Esophagus muscularis mucosa (tissue), 4 donors: ENCODE results near the gene LIMK2. TPM values are rescaled to one million over a fixed set of nuclear protein-coding genes. Genes with fewer than 3 reads are reported as not detected.
A peak's percentile ranks its signal among the peaks of the same experiment; 100 is the strongest.

ENCODE experiments used
- DNase-seq: peaks from one replicate; pipeline ENCODE4 v3.0.0-alpha.2; 2017; ENCODE audit errors: extremely low spot score
- H3K27ac ChIP-seq, 4 donors: fragments of 200-600 bp; sonication (generic); replicated peaks in 1 of 4; 1 replicate in 3 of 4; 2 replicates in 1 of 4; pipeline ENCODE4 v1.5.1; 2016 to 2019; ENCODE audit warnings: mild to moderate bottlenecking in 1 of 4
- H3K27me3 ChIP-seq, 4 donors: fragments of 200-600 bp; sonication (generic); one replicate each; pipeline versions ENCODE4 v1.5.1 to v1.6.0; 2016 to 2019
- H3K36me3 ChIP-seq, 4 donors: fragments of 200-600 bp; sonication (generic); one replicate each; pipeline ENCODE4 v1.5.1; 2016 to 2019
- H3K4me1 ChIP-seq, 4 donors: fragments of 200-600 bp; sonication (generic); one replicate each; pipeline ENCODE4 v1.5.1; 2016 to 2019
- H3K4me3 ChIP-seq, 4 donors: fragments of 200-600 bp; sonication (generic); 1 replicate in 2 of 4; 2 replicates in 2 of 4; pipeline ENCODE4 v1.5.1; 2016 to 2019; ENCODE audit warnings: mild to moderate bottlenecking in 4 of 4, moderate library complexity in 1 of 4
- H3K9me3 ChIP-seq, 4 donors: fragments of 200-600 bp; sonication (generic); 1 replicate in 3 of 4; 2 replicates in 1 of 4; pipeline ENCODE4 v1.5.1; 2016 to 2019
- CTCF ChIP-seq, 3 experiments: fragments of 200-600 bp in 2 of 3; fragments of 450-650 bp in 1 of 3; sonication (generic) in 2 of 3; IDR thresholded peaks; one replicate each; pipeline ENCODE4 v1.5.1; 2017 to 2019; ENCODE audit warnings: antibody characterized with exemption in 3 of 3, mild to moderate bottlenecking in 2 of 3, moderate library complexity in 1 of 3
- EP300 ChIP-seq: sonication (generic); formaldehyde crosslinking; IDR thresholded peaks from one replicate; pipeline ENCODE4 v1.6.1; 2017; ENCODE audit warnings: antibody characterized with exemption
- POLR2A ChIP-seq: fragments of 450-650 bp; IDR thresholded peaks from one replicate; pipeline ENCODE4 v1.6.1; 2017; ENCODE audit warnings: antibody characterized with exemption, moderate library complexity, mild to moderate bottlenecking, low read depth
- POLR2AphosphoS5 ChIP-seq, 2 donors: sonication (generic); formaldehyde crosslinking; IDR thresholded peaks; one replicate each; pipeline ENCODE4 v1.6.1; 2017; ENCODE audit warnings: antibody characterized with exemption in 2 of 2
- WGBS: methylation state at CpG from one replicate; pipeline ENCODE4 v1.1.5; 2018; 5-methylcytosine and 5-hydroxymethylcytosine counted together
- intact Hi-C: fragments of 100-400 bp; cut with DNase I; formaldehyde crosslinking; loops from one replicate; pipeline ENCODE4 v1.15.1; 2023
- total RNA-seq, 4 donors: library from RNA; depleted of rRNA; stranded (reverse); fragments of >200 nt; gene quantifications; one replicate each; pipeline versions ENCODE4 v1.1.0 to v1.2.1, GENCODE V29; 2016

LIMK2 gene
- total RNA-seq, 4 donors from 2014 or later: 12.0 to 18.2 (median 14.3) TPM

GRCh38 chr22:31275018-31275417, 62.9 kb downstream of the LIMK2 start:
- Histone ChIP-seq H3K27me3 (no peaks in the 10 kb centered on the region), H3K4me3 (no peak overlapping the region), H3K9me3 (no peaks in the 10 kb centered on the region), H3K27ac (no peak overlapping the region), H3K4me1 (peaks cover 0 to 5% (median 0%) of the 10 kb centered on the region in 4 donors), H3K36me3 (peaks cover 24 to 93% (median 70%) of the 10 kb centered on the region in 4 donors)
- TF ChIP-seq EP300: no peak
- no peak for TF ChIP-seq CTCF (IDR thresholded peaks at IDR 0.05)
- no peak for TF ChIP-seq POLR2A
- TF ChIP-seq POLR2AphosphoS5 (IDR thresholded peaks at IDR 0.05): no peak
- intact Hi-C loops: no loop called here
- DNase-seq: no peak
- WGBS: 90% methylated on average over 5 of the region's 6 CpGs

GRCh38 chr22:31275576-31275975, 63.5 kb downstream of the LIMK2 start:
- no peak for TF ChIP-seq POLR2AphosphoS5 (IDR thresholded peaks at IDR 0.05)
- no peak for DNase-seq
- Histone ChIP-seq H3K27ac (no peak overlapping the region), H3K27me3 (no peaks in the 10 kb centered on the region), H3K4me1 (peaks cover 0 to 5% (median 0%) of the 10 kb centered on the region in 4 donors), H3K9me3 (no peaks in the 10 kb centered on the region), H3K36me3 (peaks cover 24 to 93% (median 71%) of the 10 kb centered on the region in 4 donors), H3K4me3 (no peak overlapping the region)
- 72% methylated on average over 5 of the region's 5 CpGs for WGBS
- intact Hi-C loops: no loop called here

GRCh38 chr22:31276426-31277167, 64.5 kb downstream of the LIMK2 start:
- peaks cover 30 to 93% (median 78%) of the 10 kb centered on the region in 4 donors for H3K36me3 ChIP-seq
- H3K27me3 ChIP-seq: no peaks in the 10 kb centered on the region
- DNase-seq: no peak
- WGBS: 86% methylated on average over 14 of the region's 69 CpGs
- no peak overlapping the region for H3K4me3 ChIP-seq
- no peak for TF ChIP-seq POLR2A
- TF ChIP-seq POLR2AphosphoS5 (IDR thresholded peaks at IDR 0.05): no peak
- TF ChIP-seq CTCF (IDR thresholded peaks at IDR 0.05): no peak
- TF ChIP-seq EP300: no peak
- intact Hi-C loops: no loop called here
- no peaks in the 10 kb centered on the region for H3K9me3 ChIP-seq
- H3K4me1 ChIP-seq: peaks cover 0 to 5% (median 0%) of the 10 kb centered on the region in 4 donors
- no peak overlapping the region for H3K27ac ChIP-seq

GRCh38 chr22:31277741-31278140, 65.6 kb downstream of the LIMK2 start:
- TF ChIP-seq CTCF (IDR thresholded peaks at IDR 0.05): no peak
- TF ChIP-seq POLR2A: no peak
- TF ChIP-seq EP300: no peak
- TF ChIP-seq POLR2AphosphoS5 (IDR thresholded peaks at IDR 0.05): no peak
- no peak for DNase-seq
- no peaks in the 10 kb centered on the region for H3K27me3 ChIP-seq
- peak overlapping the region in 1 of 4 donors; percentile 45 for H3K27ac ChIP-seq
- 79% methylated on average over 5 of the region's 5 CpGs for WGBS
- intact Hi-C loops: no loop called here
- no peaks in the 10 kb centered on the region for H3K9me3 ChIP-seq
- peaks cover 0 to 3% (median under 1%) of the 10 kb centered on the region in 4 donors for H3K4me1 ChIP-seq
- H3K4me3 ChIP-seq: no peak overlapping the region
- peaks cover 41 to 95% (median 85%) of the 10 kb centered on the region in 4 donors for H3K36me3 ChIP-seq

- no peak for DNase-seq
- no peak overlapping the region for H3K4me3 ChIP-seq
- H3K36me3 ChIP-seq: peaks cover 44 to 97% (median 86%) of the 10 kb centered on the region in 4 donors
- TF ChIP-seq POLR2A: no peak
- no peak for TF ChIP-seq EP300
- TF ChIP-seq POLR2AphosphoS5 (IDR thresholded peaks at IDR 0.05): no peak
- TF ChIP-seq CTCF (IDR thresholded peaks at IDR 0.05): no peak
- H3K9me3 ChIP-seq: no peaks in the 10 kb centered on the region
- no peaks in the 10 kb centered on the region for H3K27me3 ChIP-seq
- WGBS: 86% methylated on average over 7 of the region's 9 CpGs
- peaks cover 0 to 3% (median 0%) of the 10 kb centered on the region in 4 donors for H3K4me1 ChIP-seq
- peak overlapping the region in 1 of 4 donors; percentile 45 for H3K27ac ChIP-seq
- intact Hi-C loops: no loop called here
Measured at GRCh38 chr22:31278151-31278621, 66.1 kb downstream of the LIMK2 start.
